ENCODE data around the gene TSPO.

TSPO gene

DNA sequence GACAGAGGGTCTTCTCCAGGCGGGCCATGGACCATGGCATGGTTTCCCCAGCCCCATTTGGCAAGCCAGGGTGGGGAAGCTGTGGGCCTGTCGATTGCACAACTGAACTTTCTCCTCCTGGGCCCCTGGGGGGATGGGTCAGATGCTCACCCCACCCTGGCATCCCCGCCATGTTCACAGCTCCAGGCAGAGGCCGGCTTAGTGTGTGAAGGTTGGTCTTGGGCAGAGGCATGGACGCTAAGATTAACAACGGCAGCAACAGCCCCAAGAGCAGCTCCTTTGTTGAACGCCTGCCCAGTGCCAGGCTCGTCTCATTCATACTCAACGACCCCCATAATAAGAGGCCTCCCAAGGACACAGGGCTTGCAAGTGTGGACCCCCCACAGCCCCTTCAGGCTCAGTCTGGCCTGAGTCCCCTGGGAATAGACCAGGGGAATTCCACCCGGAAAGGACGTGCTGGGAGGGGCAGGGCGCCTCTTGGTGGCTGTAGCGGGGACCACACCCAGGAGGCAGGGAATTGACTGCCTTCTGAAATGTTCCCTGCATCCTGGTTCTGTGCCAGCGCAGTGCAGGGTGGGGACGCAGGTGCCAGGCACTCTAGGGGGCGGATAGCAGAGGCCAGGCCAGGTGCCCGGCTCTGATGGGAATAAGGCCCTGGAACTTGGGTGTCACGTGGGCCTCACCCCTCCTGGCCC lies 8.3 kb downstream of the TSPO start:
- Mint-ChIP-seq H3K36me3 (ENCODE audit: low read depth) (no peaks in the 10 kb centered on the region), H3K27me3 (ENCODE audit: low read depth) (peaks cover 10% of the 10 kb centered on the region), H3K9me3 (no peaks in the 10 kb centered on the region), H3K4me1 (peaks cover 10% of the 10 kb centered on the region), H3K4me3 (no peak overlapping the region), H3K27ac (no peak overlapping the region)
- no peak for TF ChIP-seq CTCF (IDR thresholded peaks at IDR 0.05; ENCODE audit: unreplicated experiment in 3 of 3)

DNA sequence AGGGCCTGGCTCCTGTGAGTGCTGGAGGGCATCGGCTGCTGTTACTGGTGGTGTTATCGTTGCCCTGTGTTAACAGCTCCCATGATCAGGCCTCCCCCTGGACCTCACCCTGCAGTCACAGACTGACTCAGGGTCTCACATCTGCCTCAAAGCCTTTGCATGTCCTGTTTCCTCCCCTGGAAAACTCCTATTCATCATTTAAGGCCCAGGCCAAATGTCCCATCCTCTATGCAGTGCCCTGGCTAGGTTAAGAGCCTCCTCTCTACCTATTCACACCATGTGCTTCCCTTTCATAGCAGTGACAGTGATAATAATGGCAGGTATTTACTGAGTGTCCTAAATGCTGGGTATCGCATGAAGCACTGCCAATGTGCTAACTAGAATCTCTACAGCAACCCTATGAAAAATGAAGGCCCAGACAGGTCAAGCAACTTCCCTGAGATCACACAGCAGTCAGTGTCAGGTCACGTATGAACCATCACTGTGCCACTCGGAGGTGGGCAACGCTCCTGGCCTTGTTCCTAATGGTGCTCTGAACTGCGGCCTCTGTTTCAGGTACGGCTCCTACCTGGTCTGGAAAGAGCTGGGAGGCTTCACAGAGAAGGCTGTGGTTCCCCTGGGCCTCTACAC lies 9.3 kb downstream of the TSPO start:
- TF ChIP-seq CTCF (IDR thresholded peaks at IDR 0.05; ENCODE audit: unreplicated experiment in 3 of 3), result no peak
- H3K9me3 Mint-ChIP-seq, result no peaks in the 10 kb centered on the region
- H3K27ac Mint-ChIP-seq, result no peak overlapping the region
- peaks cover 10% of the 10 kb centered on the region for H3K4me1 Mint-ChIP-seq
- H3K4me3 Mint-ChIP-seq, result no peak overlapping the region
- no peaks in the 10 kb centered on the region for H3K36me3 Mint-ChIP-seq (ENCODE audit: low read depth)
- peaks cover 10% of the 10 kb centered on the region for H3K27me3 Mint-ChIP-seq (ENCODE audit: low read depth)

- H3K27me3 Mint-ChIP-seq (ENCODE audit: low read depth), result peaks cover 10% of the 10 kb centered on the region
- no peaks in the 10 kb centered on the region for H3K9me3 Mint-ChIP-seq
- H3K4me3 Mint-ChIP-seq, result no peak overlapping the region
- no peak overlapping the region for H3K27ac Mint-ChIP-seq
- H3K4me1 Mint-ChIP-seq, result peaks cover 10% of the 10 kb centered on the region
- H3K36me3 Mint-ChIP-seq (ENCODE audit: low read depth), result no peaks in the 10 kb centered on the region
- TF ChIP-seq CTCF (IDR thresholded peaks at IDR 0.05; ENCODE audit: unreplicated experiment in 3 of 3), result no peak
These were observed 11.2 kb downstream of the TSPO start for GRCh38 chr22:43162412-43163150.

DNA sequence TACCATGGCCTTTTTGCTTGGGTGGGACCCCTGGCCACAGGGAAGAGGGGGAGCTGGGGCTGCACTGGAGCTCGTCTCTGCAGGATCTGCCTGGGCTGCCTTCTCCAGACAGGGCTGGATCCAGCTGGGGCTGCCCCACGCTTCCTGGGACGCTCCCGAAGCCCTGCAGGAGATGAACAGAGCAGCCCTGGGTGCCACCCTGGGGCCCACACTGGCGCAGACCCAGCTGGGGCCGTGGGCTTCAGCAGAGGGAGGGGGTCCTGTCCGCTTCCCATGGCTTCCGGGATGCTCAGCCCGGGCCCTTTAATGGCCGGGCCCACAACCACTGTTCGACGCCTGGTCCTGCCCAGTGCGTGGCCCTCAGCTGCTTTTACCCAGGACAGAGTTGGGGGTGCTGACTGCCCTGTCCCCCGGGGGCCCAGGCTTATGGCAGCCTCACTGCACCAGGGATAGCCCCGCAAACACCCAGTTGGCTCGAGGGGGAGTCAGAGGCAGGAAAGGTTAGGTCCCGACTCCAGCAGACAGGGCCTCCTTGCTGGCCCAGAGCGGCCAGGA lies 12.0 kb downstream of the TSPO start:
- no peak for TF ChIP-seq CTCF (IDR thresholded peaks at IDR 0.05; ENCODE audit: unreplicated experiment in 3 of 3)
- Mint-ChIP-seq H3K9me3 (no peaks in the 10 kb centered on the region), H3K4me3 (no peak overlapping the region), H3K27me3 (ENCODE audit: low read depth) (peaks cover 10% of the 10 kb centered on the region), H3K4me1 (peaks cover 10% of the 10 kb centered on the region), H3K27ac (no peak overlapping the region), H3K36me3 (ENCODE audit: low read depth) (peaks cover 4% of the 10 kb centered on the region)

- peaks cover 10% of the 10 kb centered on the region for H3K4me1 Mint-ChIP-seq
- H3K4me3 Mint-ChIP-seq, result no peak overlapping the region
- no peaks in the 10 kb centered on the region for H3K9me3 Mint-ChIP-seq
- H3K27me3 Mint-ChIP-seq (ENCODE audit: low read depth), result peaks cover 10% of the 10 kb centered on the region
- no peak for TF ChIP-seq CTCF (IDR thresholded peaks at IDR 0.05; ENCODE audit: unreplicated experiment in 3 of 3)
- peaks cover 4% of the 10 kb centered on the region for H3K36me3 Mint-ChIP-seq (ENCODE audit: low read depth)
- peak overlapping the region in 1 of 3 experiments; percentile 21 for H3K27ac Mint-ChIP-seq
These were observed 13.3 kb downstream of the TSPO start for GRCh38 chr22:43164636-43165035.

Measured in nephron (organoid).